ENCODE results near the gene LAPTM5. TPM values are rescaled to one million over a fixed set of nuclear protein-coding genes. Genes with fewer than 3 reads are reported as not detected.

LAPTM5 gene
- total and polyA plus RNA-seq, 8 donors, result 4.6 to 48.4 (median 35.4) TPM

GRCh38 chr1:30737357-30738039 is 20.1 kb downstream of the LAPTM5 start:
- H3K9me3 ChIP-seq, result no peaks in the 10 kb centered on the region
- no peak for DNase-seq
- H3K4me1 ChIP-seq, result peaks cover 0 to 15% (median 4%) of the 10 kb centered on the region in 4 donors
- no peak overlapping the region for H3K27ac ChIP-seq
- intact Hi-C loops (cut with DNase I; ENCODE audit: low total_unique reads), result no loop called here
- no peak overlapping the region for H3K4me3 ChIP-seq
- no peaks in the 10 kb centered on the region for H3K27me3 ChIP-seq
- WGBS, 5 donors, result 88 to 92% (median 91%) methylated on average over 14 of the region's 14 CpGs
- TF ChIP-seq POLR2AphosphoS5 (IDR thresholded peaks at IDR 0.05) (no peak), POLR2A (IDR thresholded peaks at IDR 0.05) (no peak), EP300 (IDR thresholded peaks at IDR 0.05) (no peak), CTCF (IDR thresholded peaks at IDR 0.05) (no peak)
- peaks cover 0 to 86% (median 41%) of the 10 kb centered on the region in 4 donors for H3K36me3 ChIP-seq

GRCh38 chr1:30735668-30736498 is 21.7 kb downstream of the LAPTM5 start:
- no peak for DNase-seq
- H3K4me1 ChIP-seq, result no peaks in the 10 kb centered on the region
- H3K4me3 ChIP-seq, result no peak overlapping the region
- H3K27me3 ChIP-seq, result no peaks in the 10 kb centered on the region
- intact Hi-C loops (cut with DNase I; ENCODE audit: low total_unique reads), result no loop called here
- H3K36me3 ChIP-seq, result peaks cover 0 to 74% (median 41%) of the 10 kb centered on the region in 4 donors
- TF ChIP-seq CTCF (IDR thresholded peaks at IDR 0.05) (no peak), POLR2A (IDR thresholded peaks at IDR 0.05) (no peak), EP300 (IDR thresholded peaks at IDR 0.05) (no peak), POLR2AphosphoS5 (IDR thresholded peaks at IDR 0.05) (no peak)
- no peak overlapping the region for H3K27ac ChIP-seq
- no peaks in the 10 kb centered on the region for H3K9me3 ChIP-seq
- WGBS, 5 donors, result 85 to 93% (median 91%) methylated on average over 6 of the region's 6 CpGs

GRCh38 chr1:30735124-30735523 is 22.4 kb downstream of the LAPTM5 start:
- Histone ChIP-seq H3K4me1 (no peaks in the 10 kb centered on the region), H3K27ac (no peak overlapping the region), H3K4me3 (no peak overlapping the region), H3K27me3 (no peaks in the 10 kb centered on the region), H3K9me3 (no peaks in the 10 kb centered on the region), H3K36me3 (peaks cover 0 to 68% (median 41%) of the 10 kb centered on the region in 4 donors)
- no peak for TF ChIP-seq CTCF (IDR thresholded peaks at IDR 0.05)
- no peak for TF ChIP-seq EP300 (IDR thresholded peaks at IDR 0.05)
- TF ChIP-seq POLR2A (IDR thresholded peaks at IDR 0.05), result no peak
- no peak for TF ChIP-seq POLR2AphosphoS5 (IDR thresholded peaks at IDR 0.05)
- DNase-seq, result no peak
- WGBS, 5 donors, result 67 to 78% (median 77%) methylated on average over 6 of the region's 6 CpGs
- intact Hi-C loops (cut with DNase I; ENCODE audit: low total_unique reads), result no loop called here

GRCh38 chr1:30734580-30734979 is 23.0 kb downstream of the LAPTM5 start:
- Histone ChIP-seq H3K27me3 (no peaks in the 10 kb centered on the region), H3K9me3 (no peaks in the 10 kb centered on the region), H3K4me3 (no peak overlapping the region), H3K36me3 (peaks cover 0 to 62% (median 39%) of the 10 kb centered on the region in 4 donors), H3K4me1 (no peaks in the 10 kb centered on the region), H3K27ac (no peak overlapping the region)
- intact Hi-C loops (cut with DNase I; ENCODE audit: low total_unique reads), result no loop called here
- DNase-seq, result no peak
- no peak for TF ChIP-seq EP300 (IDR thresholded peaks at IDR 0.05)
- TF ChIP-seq POLR2AphosphoS5 (IDR thresholded peaks at IDR 0.05), result no peak
- no peak for TF ChIP-seq CTCF (IDR thresholded peaks at IDR 0.05)
- TF ChIP-seq POLR2A (IDR thresholded peaks at IDR 0.05), result no peak
- 95 to 98% (median 96%) methylated on average over 4 of the region's 4 CpGs for WGBS, 5 donors
